Hippocampal formation (tissue), 2 donors: ENCODE data around the gene CLIP4.
"Not testable (repeated sequence)": the region's sequence is repeated elsewhere in the genome, so short reads cannot be mapped to it uniquely, and the experiment has no call there.

Experiments
- DNase-seq, 2 donors: peaks; one replicate each; lab custom pipeline; 2025; lab: John Stamatoyannopoulos, UW

The CLIP4 gene

GRCh38 chr2:29114946-29115609 is at the start of gene CLIP4:
Gene CLIP4, plus strand, starts transcription at chr2:29115415. Its CDS starts 5,974 bp downstream, at chr2:29121389.
- peak; percentile 66 to 71 for DNase-seq

GRCh38 chr2:29066271-29066860 is 48.8 kb upstream of the CLIP4 start:
- DNase-seq, result no peak

GRCh38 chr2:29066997-29067605 is 48.1 kb upstream of the CLIP4 start:
- DNase-seq, result no peak

GRCh38 chr2:29068513-29068912 is 46.7 kb upstream of the CLIP4 start:
- no peak for DNase-seq

- DNase-seq, result no peak
Observed at GRCh38 chr2:29070526-29070925, 44.7 kb upstream of the CLIP4 start.

GRCh38 chr2:29071032-29071975 is 43.9 kb upstream of the CLIP4 start:
- DNase-seq, result no peak

GRCh38 chr2:29072251-29072650 is 43.0 kb upstream of the CLIP4 start:
- DNase-seq, result no peak

GRCh38 chr2:29072971-29073725 is 42.1 kb upstream of the CLIP4 start:
- no peak for DNase-seq

GRCh38 chr2:29073933-29074332 is 41.3 kb upstream of the CLIP4 start:
- DNase-seq, result no peak

- DNase-seq, result no peak
Observed at GRCh38 chr2:29074411-29074810, 40.8 kb upstream of the CLIP4 start, which contains the start of gene PCARE. Gene PCARE, minus strand, starts transcription at chr2:29074523. Its CDS starts 262 bp downstream, at chr2:29074261.

GRCh38 chr2:29075894-29076705 is 39.1 kb upstream of the CLIP4 start:
- DNase-seq, result peak; percentile 78 to 87

GRCh38 chr2:29079887-29080286 is 35.3 kb upstream of the CLIP4 start:
- no peak for DNase-seq

- no peak for DNase-seq
Observed at GRCh38 chr2:29080886-29081743, 34.1 kb upstream of the CLIP4 start.

- DNase-seq, result no peak
Observed at GRCh38 chr2:29082804-29083495, 32.3 kb upstream of the CLIP4 start.

GRCh38 chr2:29084554-29084953 is 30.7 kb upstream of the CLIP4 start:
- DNase-seq, result no peak

GRCh38 chr2:29090311-29090710 is 24.9 kb upstream of the CLIP4 start:
- DNase-seq, result not testable (repeated sequence)

- DNase-seq, result no peak
Observed at GRCh38 chr2:29096969-29097368, 18.2 kb upstream of the CLIP4 start.

GRCh38 chr2:29097569-29097968 is 17.6 kb upstream of the CLIP4 start:
- no peak for DNase-seq

GRCh38 chr2:29100564-29100963 is 14.7 kb upstream of the CLIP4 start:
- no peak for DNase-seq
